WTC11 (cell line): ENCODE data around the gene ZNF512B. TPM values are rescaled to one million over a fixed set of nuclear protein-coding genes. Genes with fewer than 3 reads are reported as not detected.

Experiments
- ATAC-seq: fragments of 200-7000 bp; cut with Tn5 transposase; 2 replicates; pipeline ENCODE4 v1.10.0; 2021; ENCODE audit warnings: mild to moderate bottlenecking, moderate library complexity
- CTCF ChIA-PET: fragments of 300-600 bp; sonication (Branson Sonifier 250); formaldehyde crosslinking; loops from one replicate; lab custom pipeline; 2021; ENCODE audit warnings: antibody characterized with exemption; lab: Charles Lee
- POLR2A ChIA-PET: fragments of 350-600 bp; sonication (Branson Sonifier 250); formaldehyde crosslinking; loops from one replicate; lab custom pipeline; 2021; ENCODE audit warnings: antibody characterized with exemption; lab: Charles Lee
- DNase-seq: peaks from one replicate; pipeline ENCODE4 v3.0.0; 2021; ENCODE audit warnings: low spot score
- H3K27ac Mint-ChIP-seq: 2 replicates; pipeline ENCODE4 v1.8.0; 2021; ENCODE audit warnings: mixed read lengths
- H3K27me3 Mint-ChIP-seq: 2 replicates; pipeline ENCODE4 v1.8.0; 2021; ENCODE audit warnings: low read depth, mild to moderate bottlenecking, moderate library complexity, mixed read lengths
- H3K36me3 Mint-ChIP-seq: 2 replicates; pipeline ENCODE4 v1.8.0; 2021; ENCODE audit warnings: mixed read lengths
- H3K4me1 Mint-ChIP-seq: 2 replicates; pipeline ENCODE4 v1.8.0; 2022; ENCODE audit warnings: mixed read lengths
- H3K4me3 Mint-ChIP-seq: 2 replicates; pipeline ENCODE4 v1.8.0; 2021; ENCODE audit warnings: mild to moderate bottlenecking, moderate library complexity, mixed read lengths
- H3K9me3 Mint-ChIP-seq: 2 replicates; pipeline ENCODE4 v1.8.0; 2021; ENCODE audit warnings: mixed read lengths
- ATF2 ChIP-seq: sonication (generic); formaldehyde crosslinking; IDR thresholded peaks from 2 replicates; pipeline ENCODE4 v1.8.1; 2022; ENCODE audit warnings: low read depth, missing genetic modification reagents, borderline replicate concordance
- ATF6 ChIP-seq: sonication (generic); formaldehyde crosslinking; IDR thresholded peaks from 2 replicates; pipeline ENCODE4 v1.8.1; 2023; ENCODE audit warnings: mild to moderate bottlenecking, missing genetic modification reagents
- CBFB ChIP-seq: sonication (generic); formaldehyde crosslinking; IDR thresholded peaks from 2 replicates; pipeline ENCODE4 v1.8.1; 2022; ENCODE audit warnings: mild to moderate bottlenecking, low read depth, missing genetic modification reagents
- ETV6 ChIP-seq: sonication (generic); formaldehyde crosslinking; IDR thresholded peaks from 2 replicates; pipeline ENCODE4 v1.8.1; 2022; ENCODE audit warnings: mild to moderate bottlenecking, missing genetic modification reagents
- GRHL2 ChIP-seq: fragments of 250-450 bp; sonication (Bioruptor Pico); IDR thresholded peaks from 2 replicates; pipeline ENCODE4 v1.8.0; 2022; ENCODE audit warnings: mild to moderate bottlenecking, moderate library complexity; ENCODE audit not compliant: insufficient replicate concordance, severe bottlenecking
- NFATC4 ChIP-seq: fragments of 250-450 bp; sonication (Bioruptor Pico); IDR thresholded peaks from 2 replicates; pipeline ENCODE4 v1.9.0; 2021; ENCODE audit warnings: mild to moderate bottlenecking
- NFYB ChIP-seq: sonication (generic); formaldehyde crosslinking; conservative IDR thresholded peaks from 2 replicates; pipeline ENCODE4 v1.8.0; 2022; ENCODE audit warnings: low read depth, missing genetic modification reagents
- NR2C2 ChIP-seq: sonication (generic); formaldehyde crosslinking; IDR thresholded peaks from 2 replicates; pipeline ENCODE4 v1.8.0; 2022; ENCODE audit warnings: mild to moderate bottlenecking, missing genetic modification reagents
- PRRX2 ChIP-seq: fragments of 250-450 bp; sonication (Bioruptor Pico); IDR thresholded peaks from 2 replicates; pipeline ENCODE4 v1.8.0; 2021; ENCODE audit warnings: mild to moderate bottlenecking
- TEAD1 ChIP-seq: sonication (generic); formaldehyde crosslinking; IDR thresholded peaks from 2 replicates; pipeline ENCODE4 v1.8.0; 2022; ENCODE audit warnings: mild to moderate bottlenecking, missing genetic modification reagents
- ZNF263 ChIP-seq: sonication (generic); formaldehyde crosslinking; IDR thresholded peaks from 2 replicates; pipeline ENCODE4 v1.8.1; 2022; ENCODE audit warnings: low read depth, mild to moderate bottlenecking, moderate library complexity, missing genetic modification reagents
- ZNF416 ChIP-seq: fragments of 250-450 bp; sonication (Bioruptor Pico); IDR thresholded peaks from 2 replicates; pipeline ENCODE4 v1.9.0; 2021; ENCODE audit warnings: mild to moderate bottlenecking, inconsistent platforms
- ZNF423 ChIP-seq: fragments of 250-450 bp; sonication (Bioruptor Pico); IDR thresholded peaks from 2 replicates; pipeline ENCODE4 v2.1.2; 2022; ENCODE audit warnings: mild to moderate bottlenecking, moderate library complexity
- ZNF532 ChIP-seq: fragments of 250-450 bp; sonication (Bioruptor Pico); IDR thresholded peaks from 2 replicates; pipeline ENCODE4 v1.9.0; 2021; ENCODE audit warnings: mild to moderate bottlenecking, borderline replicate concordance
- ZNF671 ChIP-seq: fragments of 250-450 bp; sonication (Bioruptor Pico); IDR thresholded peaks from 2 replicates; pipeline ENCODE4 v1.8.0; 2021; ENCODE audit warnings: mild to moderate bottlenecking
- total RNA-seq: library from RNA; stranded (reverse); gene quantifications from 3 replicates; pipeline ENCODE4 v1.2.3, GENCODE V29; 2021
- TF ChIP-seq, protein P1 (sequence below): sonication (generic); formaldehyde crosslinking; IDR thresholded peaks from 2 replicates; pipeline ENCODE4 v1.8.1; 2022; ENCODE audit warnings: low read depth, mild to moderate bottlenecking, moderate library complexity, missing genetic modification reagents, borderline replicate concordance
- TF ChIP-seq, protein P2 (sequence below): sonication (generic); formaldehyde crosslinking; IDR thresholded peaks from 2 replicates; pipeline ENCODE4 v1.8.0; 2022; ENCODE audit warnings: mild to moderate bottlenecking, missing genetic modification reagents
- TF ChIP-seq, protein P3 (sequence below): sonication (generic); formaldehyde crosslinking; IDR thresholded peaks from 2 replicates; pipeline ENCODE4 v1.8.0; 2023; ENCODE audit warnings: mild to moderate bottlenecking, missing genetic modification reagents
- TF ChIP-seq, protein P4 (sequence below): sonication (generic); formaldehyde crosslinking; IDR thresholded peaks from 2 replicates; pipeline ENCODE4 v1.8.1; 2022; ENCODE audit warnings: mild to moderate bottlenecking, missing genetic modification reagents, moderate library complexity, borderline replicate concordance

Gene ZNF512B
- total RNA-seq, 1 experiment from 2014 or later, result 23.3 TPM

- Mint-ChIP-seq H3K27ac (no peak overlapping the region), H3K9me3 (0 out of 2 replicates have a peak, but pooled peaks cover 3% of the 10 kb centered on the region), H3K4me3 (no peak overlapping the region), H3K27me3 (no peaks in the 10 kb centered on the region), H3K4me1 (peaks cover 26% of the 10 kb centered on the region), H3K36me3 (peaks cover 3% of the 10 kb centered on the region)
- no peak for TF ChIP-seq TEAD1 (CRISPR knock-in tag)
- TF ChIP-seq, protein P1, sequence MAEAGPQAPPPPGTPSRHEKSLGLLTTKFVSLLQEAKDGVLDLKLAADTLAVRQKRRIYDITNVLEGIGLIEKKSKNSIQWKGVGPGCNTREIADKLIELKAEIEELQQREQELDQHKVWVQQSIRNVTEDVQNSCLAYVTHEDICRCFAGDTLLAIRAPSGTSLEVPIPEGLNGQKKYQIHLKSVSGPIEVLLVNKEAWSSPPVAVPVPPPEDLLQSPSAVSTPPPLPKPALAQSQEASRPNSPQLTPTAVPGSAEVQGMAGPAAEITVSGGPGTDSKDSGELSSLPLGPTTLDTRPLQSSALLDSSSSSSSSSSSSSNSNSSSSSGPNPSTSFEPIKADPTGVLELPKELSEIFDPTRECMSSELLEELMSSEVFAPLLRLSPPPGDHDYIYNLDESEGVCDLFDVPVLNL, result no peak
- no peak for TF ChIP-seq ATF2 (CRISPR knock-in tag)
- TF ChIP-seq ZNF423 (CRISPR knock-in tag), result no peak
- TF ChIP-seq ZNF263 (CRISPR knock-in tag), result no peak
- TF ChIP-seq ATF6 (CRISPR knock-in tag), result no peak
- TF ChIP-seq NR2C2, result no peak
- TF ChIP-seq NFYB (CRISPR knock-in tag), result no peak
- TF ChIP-seq ETV6, result no peak
- TF ChIP-seq NFATC4, result no peak
- TF ChIP-seq PRRX2 (CRISPR knock-in tag), result no peak
- TF ChIP-seq ZNF671 (CRISPR knock-in tag), result no peak
- TF ChIP-seq CBFB, result no peak
- no peak for TF ChIP-seq ZNF532 (CRISPR knock-in tag)
- TF ChIP-seq, protein P2, sequence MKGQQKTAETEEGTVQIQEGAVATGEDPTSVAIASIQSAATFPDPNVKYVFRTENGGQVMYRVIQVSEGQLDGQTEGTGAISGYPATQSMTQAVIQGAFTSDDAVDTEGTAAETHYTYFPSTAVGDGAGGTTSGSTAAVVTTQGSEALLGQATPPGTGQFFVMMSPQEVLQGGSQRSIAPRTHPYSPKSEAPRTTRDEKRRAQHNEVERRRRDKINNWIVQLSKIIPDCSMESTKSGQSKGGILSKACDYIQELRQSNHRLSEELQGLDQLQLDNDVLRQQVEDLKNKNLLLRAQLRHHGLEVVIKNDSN (CRISPR knock-in tag), result no peak
- no peak for TF ChIP-seq GRHL2 (CRISPR knock-in tag)
- no peak for TF ChIP-seq ZNF416 (CRISPR knock-in tag)
- TF ChIP-seq, protein P3, sequence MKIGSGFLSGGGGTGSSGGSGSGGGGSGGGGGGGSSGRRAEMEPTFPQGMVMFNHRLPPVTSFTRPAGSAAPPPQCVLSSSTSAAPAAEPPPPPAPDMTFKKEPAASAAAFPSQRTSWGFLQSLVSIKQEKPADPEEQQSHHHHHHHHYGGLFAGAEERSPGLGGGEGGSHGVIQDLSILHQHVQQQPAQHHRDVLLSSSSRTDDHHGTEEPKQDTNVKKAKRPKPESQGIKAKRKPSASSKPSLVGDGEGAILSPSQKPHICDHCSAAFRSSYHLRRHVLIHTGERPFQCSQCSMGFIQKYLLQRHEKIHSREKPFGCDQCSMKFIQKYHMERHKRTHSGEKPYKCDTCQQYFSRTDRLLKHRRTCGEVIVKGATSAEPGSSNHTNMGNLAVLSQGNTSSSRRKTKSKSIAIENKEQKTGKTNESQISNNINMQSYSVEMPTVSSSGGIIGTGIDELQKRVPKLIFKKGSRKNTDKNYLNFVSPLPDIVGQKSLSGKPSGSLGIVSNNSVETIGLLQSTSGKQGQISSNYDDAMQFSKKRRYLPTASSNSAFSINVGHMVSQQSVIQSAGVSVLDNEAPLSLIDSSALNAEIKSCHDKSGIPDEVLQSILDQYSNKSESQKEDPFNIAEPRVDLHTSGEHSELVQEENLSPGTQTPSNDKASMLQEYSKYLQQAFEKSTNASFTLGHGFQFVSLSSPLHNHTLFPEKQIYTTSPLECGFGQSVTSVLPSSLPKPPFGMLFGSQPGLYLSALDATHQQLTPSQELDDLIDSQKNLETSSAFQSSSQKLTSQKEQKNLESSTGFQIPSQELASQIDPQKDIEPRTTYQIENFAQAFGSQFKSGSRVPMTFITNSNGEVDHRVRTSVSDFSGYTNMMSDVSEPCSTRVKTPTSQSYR (CRISPR knock-in tag), result no peak
- TF ChIP-seq, protein P4, sequence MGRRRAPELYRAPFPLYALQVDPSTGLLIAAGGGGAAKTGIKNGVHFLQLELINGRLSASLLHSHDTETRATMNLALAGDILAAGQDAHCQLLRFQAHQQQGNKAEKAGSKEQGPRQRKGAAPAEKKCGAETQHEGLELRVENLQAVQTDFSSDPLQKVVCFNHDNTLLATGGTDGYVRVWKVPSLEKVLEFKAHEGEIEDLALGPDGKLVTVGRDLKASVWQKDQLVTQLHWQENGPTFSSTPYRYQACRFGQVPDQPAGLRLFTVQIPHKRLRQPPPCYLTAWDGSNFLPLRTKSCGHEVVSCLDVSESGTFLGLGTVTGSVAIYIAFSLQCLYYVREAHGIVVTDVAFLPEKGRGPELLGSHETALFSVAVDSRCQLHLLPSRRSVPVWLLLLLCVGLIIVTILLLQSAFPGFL (CRISPR knock-in tag), result no peak
- DNase-seq, result no peak
- POLR2A ChIA-PET, result interaction anchor here (1.0 kb wide), 1 partner anchor 10 kb away, joined by 4 read pairs; no protein-coding TSS in a partner anchor
- ATAC-seq, result no peak
- CTCF ChIA-PET, result interaction anchor here (0.6 to 3.3 kb wide), 5 partner anchors 22 to 488 kb away, joined by 3 to 14 read pairs (median 3); partner anchors contain the start of gene PRPF6
These were observed 18.1 kb downstream of the ZNF512B start for GRCh38 chr20:63951398-63952209.
